22Rv1 (cell line): ENCODE data around the gene ZFP90.

Source experiments
- H3K27ac ChIP-seq: fragments of 450-650 bp; 2 replicates; pipeline ENCODE4 v1.5.1; 2017
- CTCF ChIP-seq: fragments of 450-650 bp; IDR thresholded peaks from 2 replicates; pipeline ENCODE4 v1.5.1; 2017; ENCODE audit warnings: mild to moderate bottlenecking
- ZFX ChIP-seq: fragments of 450-650 bp; IDR thresholded peaks from 2 replicates; pipeline ENCODE4 v1.6.1; 2017; ENCODE audit warnings: antibody characterized with exemption, borderline replicate concordance

The ZFP90 gene

GRCh38 chr16:68519225-68519745, 19.8 kb upstream of the ZFP90 start:
- no peak overlapping the region for H3K27ac ChIP-seq
- no peak for TF ChIP-seq CTCF
- no peak for TF ChIP-seq ZFX

DNA sequence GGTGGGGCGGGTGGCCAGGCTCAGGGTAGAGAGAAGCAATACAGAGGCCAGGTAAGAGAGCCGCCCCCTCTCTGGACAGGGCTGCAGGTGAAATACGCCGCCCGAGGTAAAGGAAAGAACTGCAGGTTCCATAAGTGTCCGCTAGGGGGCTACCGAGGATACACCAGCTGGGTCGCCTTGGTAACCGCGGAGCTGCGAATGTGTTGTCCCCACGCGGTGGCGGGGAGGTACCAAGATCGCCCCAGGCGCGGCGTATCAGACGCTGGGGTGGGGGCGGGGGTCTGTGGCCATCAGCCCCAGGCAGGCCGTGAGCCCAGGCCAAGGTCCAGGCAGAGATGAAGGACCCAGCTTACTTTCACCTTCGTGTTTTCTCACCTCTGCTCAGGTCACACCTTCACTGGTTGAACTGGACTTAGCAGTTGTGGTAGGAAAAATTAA, 18.4 kb upstream of the ZFP90 start:
- no peak overlapping the region for H3K27ac ChIP-seq
- no peak for TF ChIP-seq ZFX
- TF ChIP-seq CTCF: peak; percentile 99

DNA sequence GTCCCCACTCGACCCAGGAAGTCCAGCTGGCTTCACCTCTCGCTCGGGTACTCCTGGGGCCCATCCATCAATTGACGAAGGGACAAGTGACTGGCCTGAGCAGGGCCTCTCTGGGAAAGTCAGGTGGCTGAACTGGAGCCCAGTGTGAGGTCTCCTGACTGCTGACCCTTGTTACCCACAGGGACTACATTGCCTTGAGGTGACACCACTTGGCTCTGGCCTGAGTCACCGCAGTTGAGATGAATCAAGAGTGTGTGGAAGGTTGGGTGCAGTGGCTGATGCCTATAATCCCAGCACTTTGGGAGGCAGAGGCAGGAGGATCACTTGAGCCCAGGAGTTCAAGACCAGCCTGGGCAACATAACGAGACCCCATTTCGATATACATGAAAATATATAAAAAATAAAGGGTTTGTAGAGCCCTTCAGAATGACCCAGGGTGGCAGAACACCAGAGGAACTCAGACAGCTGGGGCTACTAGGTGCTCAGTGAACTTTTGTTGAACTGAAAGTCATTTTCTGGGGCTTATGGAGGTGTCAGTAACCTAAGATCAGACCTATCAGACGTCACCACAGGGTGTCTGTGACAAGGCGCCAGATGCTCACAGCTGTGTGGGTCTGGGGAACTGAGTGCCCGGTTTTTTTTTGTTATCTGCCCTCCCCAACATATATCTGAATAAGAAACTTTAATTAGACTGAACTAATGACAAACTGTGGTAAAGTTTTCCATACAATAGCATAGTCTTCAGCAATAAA, 14.8 kb upstream of the ZFP90 start:
- TF ChIP-seq ZFX (no peak), CTCF (no peak)
- no peak overlapping the region for H3K27ac ChIP-seq

DNA sequence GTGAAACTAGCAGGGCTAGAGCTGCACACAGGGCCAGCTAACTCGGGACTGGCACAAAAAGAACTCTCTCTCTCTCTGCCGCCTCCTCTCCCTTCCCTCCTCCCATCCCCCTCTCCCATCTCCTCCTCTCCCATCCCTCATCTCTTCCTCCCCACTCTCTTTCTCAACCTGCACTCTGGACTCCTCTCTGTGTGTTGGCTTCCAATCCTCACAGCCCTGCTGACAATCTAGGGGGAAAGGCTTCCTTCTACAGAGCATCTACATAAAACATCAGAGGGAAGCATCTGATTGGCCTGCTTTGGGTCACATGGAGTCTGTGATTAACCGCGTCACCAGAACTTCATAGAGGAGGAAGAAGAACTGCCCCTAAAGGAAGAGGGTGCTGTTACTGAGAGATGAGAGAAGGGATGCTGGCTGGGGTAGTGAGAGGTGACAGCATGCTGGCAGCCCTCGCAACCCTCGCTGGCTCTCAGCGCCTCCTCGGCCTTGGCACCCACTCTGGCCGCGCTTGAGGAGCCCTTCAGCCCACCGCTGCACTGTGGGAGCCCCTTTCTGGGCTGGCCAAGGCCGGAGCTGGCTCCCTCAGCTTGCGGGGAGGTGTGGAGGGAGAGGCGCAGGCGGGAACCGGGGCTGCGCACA, 12.8 kb upstream of the ZFP90 start:
- no peak overlapping the region for H3K27ac ChIP-seq
- TF ChIP-seq ZFX (no peak), CTCF (no peak)

- no peak for TF ChIP-seq CTCF
- no peak for TF ChIP-seq ZFX
- no peak overlapping the region for H3K27ac ChIP-seq
These were observed 12.3 kb upstream of the ZFP90 start for GRCh38 chr16:68526782-68527145.

DNA sequence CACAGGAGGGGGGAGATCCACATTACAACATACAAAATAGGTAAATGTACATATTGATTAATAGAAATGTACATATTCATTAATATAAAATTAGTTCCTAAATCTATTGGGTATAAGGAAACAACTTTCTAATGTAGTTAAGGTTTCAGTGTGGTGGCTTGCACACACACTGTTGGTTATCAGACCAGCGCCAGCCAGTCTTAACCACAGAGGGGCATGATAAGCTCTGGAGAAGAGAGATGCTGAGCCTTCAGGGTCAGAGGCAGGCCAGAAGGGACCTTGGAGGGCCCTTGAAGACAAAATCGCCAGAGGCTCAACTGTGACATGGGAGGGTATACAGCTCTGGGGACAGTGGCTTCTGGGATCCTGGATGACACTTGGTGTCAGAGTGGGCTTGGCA, 10.9 kb upstream of the ZFP90 start:
- H3K27ac ChIP-seq: no peak overlapping the region
- TF ChIP-seq CTCF (no peak), ZFX (no peak)
